Measurements from ENCODE around the gene CD83. TPM values are rescaled to one million over a fixed set of nuclear protein-coding genes. Genes with fewer than 3 reads are reported as not detected.
A peak's percentile ranks its signal among the peaks of the same experiment; 100 is the strongest.

CD83 gene
- total and polyA plus RNA-seq, 2 experiments from 2014 or later: 3.3 to 4.7 TPM

GRCh38 chr6:14143305-14143704 lies 25.7 kb downstream of the CD83 start:
- Histone ChIP-seq H3K9me3 (ENCODE audit: low read depth) (no peaks in the 10 kb centered on the region), H3K4me1 (ENCODE audit: low read depth) (peaks cover 7% of the 10 kb centered on the region), H3K27ac (no peak overlapping the region), H3K36me3 (no peaks in the 10 kb centered on the region), H3K4me3 (no peak overlapping the region), H3K27me3 (no peaks in the 10 kb centered on the region)
- DNase-seq (ENCODE audit: low read depth in 1 of 2, low spot score in 1 of 2): no peak
- no peak for TF ChIP-seq CTCF (IDR thresholded peaks at IDR 0.05; ENCODE audit: low read depth, low read length)

- Histone ChIP-seq H3K9me3 (ENCODE audit: low read depth) (no peaks in the 10 kb centered on the region), H3K4me3 (no peak overlapping the region), H3K27me3 (no peaks in the 10 kb centered on the region), H3K36me3 (no peaks in the 10 kb centered on the region), H3K27ac (no peak overlapping the region), H3K4me1 (ENCODE audit: low read depth) (peaks cover 7% of the 10 kb centered on the region)
- peak; percentile 75 to 80 for DNase-seq (ENCODE audit: low read depth in 1 of 2, low spot score in 1 of 2)
- peak; percentile 94 for TF ChIP-seq CTCF (IDR thresholded peaks at IDR 0.05; ENCODE audit: low read depth, low read length)
These were observed 27.1 kb downstream of the CD83 start for GRCh38 chr6:14144678-14145113.

GRCh38 chr6:14146506-14147096 lies 29.0 kb downstream of the CD83 start:
- Histone ChIP-seq H3K36me3 (no peaks in the 10 kb centered on the region), H3K4me1 (ENCODE audit: low read depth) (peaks cover 7% of the 10 kb centered on the region), H3K27ac (no peak overlapping the region), H3K4me3 (no peak overlapping the region), H3K27me3 (no peaks in the 10 kb centered on the region), H3K9me3 (ENCODE audit: low read depth) (no peaks in the 10 kb centered on the region)
- DNase-seq (ENCODE audit: low read depth in 1 of 2, low spot score in 1 of 2): peak in 1 of 2 donors; percentile 39
- TF ChIP-seq CTCF (IDR thresholded peaks at IDR 0.05; ENCODE audit: low read depth, low read length): no peak

- Histone ChIP-seq H3K4me1 (ENCODE audit: low read depth) (peaks cover 7% of the 10 kb centered on the region), H3K36me3 (no peaks in the 10 kb centered on the region), H3K9me3 (ENCODE audit: low read depth) (no peaks in the 10 kb centered on the region), H3K4me3 (no peak overlapping the region), H3K27me3 (no peaks in the 10 kb centered on the region), H3K27ac (no peak overlapping the region)
- DNase-seq (ENCODE audit: low read depth in 1 of 2, low spot score in 1 of 2): peak in 1 of 2 donors; percentile 73
- TF ChIP-seq CTCF (IDR thresholded peaks at IDR 0.05; ENCODE audit: low read depth, low read length): no peak
These were observed 30.3 kb downstream of the CD83 start for GRCh38 chr6:14147891-14148290.

GRCh38 chr6:14148471-14148870 lies 30.9 kb downstream of the CD83 start:
- peaks cover 7% of the 10 kb centered on the region for H3K4me1 ChIP-seq (ENCODE audit: low read depth)
- DNase-seq (ENCODE audit: low read depth in 1 of 2, low spot score in 1 of 2): no peak
- H3K27me3 ChIP-seq: no peaks in the 10 kb centered on the region
- H3K36me3 ChIP-seq: no peaks in the 10 kb centered on the region
- no peak overlapping the region for H3K4me3 ChIP-seq
- H3K9me3 ChIP-seq (ENCODE audit: low read depth): no peaks in the 10 kb centered on the region
- H3K27ac ChIP-seq: no peak overlapping the region
- TF ChIP-seq CTCF (IDR thresholded peaks at IDR 0.05; ENCODE audit: low read depth, low read length): no peak
